ENCODE results near the gene CYGB. TPM values are rescaled to one million over a fixed set of nuclear protein-coding genes. Genes with fewer than 3 reads are reported as not detected.
A peak's percentile ranks its signal among the peaks of the same experiment; 100 is the strongest.

Gene CYGB
- total and polyA plus RNA-seq, 9 of the 15 experiments (the other 6 are each of a cell fraction or from before 2014, with no cell fraction given) = 0.08 to 0.95 (median 0.18) TPM; not detected in 5

- TF ChIP-seq NRF1 (conservative IDR thresholded peaks at IDR 0.05 in 1 of 2, IDR thresholded peaks at IDR 0.05 in 1 of 2) = no peak
These were observed 45.2 kb downstream of the CYGB start (continued) for GRCh38 chr17:76492123-76492988.

- POLR2A ChIA-PET = interaction anchor here (0.5 to 1.4 kb wide), 4 partner anchors 11 to 1015 kb away, joined by 3 to 6 read pairs (median 4); no protein-coding TSS in a partner anchor
- intact Hi-C loops (cut with micrococcal nuclease) (no loop called here), in situ Hi-C loops (cut with MboI) (no loop called here)
- H2AFZ ChIP-seq (ENCODE audit: low read depth, low read length) = peak overlapping the region; percentile 48; the same call in 1 of the 2 replicates
- H3K4me2 ChIP-seq (ENCODE audit: insufficient read depth, low read length) = no peak overlapping the region
- H3K27ac ChIP-seq (ENCODE audit: extremely low read depth, low read depth, low read length) = no peak overlapping the region
- CTCF ChIA-PET (ENCODE audit: low intra/inter-chr PET ratio) = no interaction called here
- H3K79me2 ChIP-seq (ENCODE audit: control insufficient read depth, insufficient read depth, low read length) = no peaks in the 10 kb centered on the region
- no peak overlapping the region for H3K4me3 ChIP-seq
- DNase-seq (ENCODE audit: extremely low read depth in 1 of 4, low spot score in 3 of 4) (peak; percentile 30 to 50 (median 33)), ATAC-seq (peak; percentile 76), FAIRE-seq (peak; percentile 37)
- no peaks in the 10 kb centered on the region for H3K9me3 ChIP-seq (replicated peaks; ENCODE audit: control insufficient read depth, insufficient read depth, low read depth, low read length)
- no peaks in the 10 kb centered on the region for H3K36me3 ChIP-seq (ENCODE audit: control insufficient read depth, insufficient read depth, low read length)
- H3K9ac ChIP-seq (ENCODE audit: insufficient read depth in 1 of 2, low read depth in 2 of 2, low read length in 2 of 2) = peak overlapping the region in 1 of 2 experiments; percentile 31; a peak in 2 of 4 replicates
- H3K9me1 ChIP-seq (ENCODE audit: control insufficient read depth, insufficient read depth, low read length) = no peaks in the 10 kb centered on the region
- H3K27me3 ChIP-seq (ENCODE audit: control insufficient read depth in 2 of 2, insufficient read depth in 2 of 2, low read length in 2 of 2) = peaks cover 0 to 10% of the 10 kb centered on the region in 2 experiments; a peak in 2 of 5 replicates
- BruUV-seq (replicated peaks) = no TSS peak
- H3K4me1 ChIP-seq (replicated peaks in 1 of 2; ENCODE audit: control insufficient read depth in 2 of 2, insufficient read depth in 2 of 2, low read length in 2 of 2) = peaks cover 5 to 40% of the 10 kb centered on the region in 2 experiments; a peak in 4 of 5 replicates
- H4K20me1 ChIP-seq (replicated peaks; ENCODE audit: control insufficient read depth, insufficient read depth, low read length) = peaks cover 10% of the 10 kb centered on the region; the same call in 1 of the 2 replicates
- WGBS (ENCODE audit: insufficient coverage, low coverage, missing lambda C conversion rate) = 24% methylated on average over 14 of the region's 17 CpGs
- TF ChIP-seq CEBPG (CRISPR knock-in tag; IDR thresholded peaks at IDR 0.05) = no peak
- no peak for TF ChIP-seq CEBPG (tag; conservative IDR thresholded peaks at IDR 0.05 in 1 of 2, IDR thresholded peaks at IDR 0.05 in 1 of 2)
- 0 out of 2 replicates have a peak, but pooled peaks have one; percentile 24 for TF ChIP-seq CTBP1 (IDR thresholded peaks at IDR 0.05; ENCODE audit: borderline replicate concordance)
- peak in 1 of 2 experiments; percentile 29; a peak in 1 of 4 replicates for TF ChIP-seq RCOR1 (IDR thresholded peaks at IDR 0.05; ENCODE audit: borderline replicate concordance in 1 of 2, low read depth in 2 of 2, low read length in 2 of 2)
- no peak for TF ChIP-seq THAP7 (CRISPR knock-in tag; IDR thresholded peaks at IDR 0.05)
- TF ChIP-seq MAFG (tag; conservative IDR thresholded peaks at IDR 0.05) = peak; percentile 32; the same call in 1 of the 2 replicates
- TF ChIP-seq STAT6 (CRISPR knock-in tag; IDR thresholded peaks at IDR 0.05) = no peak
- no peak for TF ChIP-seq CREB3 (tag; conservative IDR thresholded peaks at IDR 0.05; ENCODE audit: low read depth)
- no peak for TF ChIP-seq ELF1 (tag; IDR thresholded peaks at IDR 0.05)
- no peak for TF ChIP-seq ZNF584 (CRISPR knock-in tag; IDR thresholded peaks at IDR 0.05; ENCODE audit: low read depth)
- no peak for TF ChIP-seq PHB (CRISPR knock-in tag; IDR thresholded peaks at IDR 0.05)
- no peak for TF ChIP-seq ZNF583 (CRISPR knock-in tag; IDR thresholded peaks at IDR 0.05)
These were observed 46.0 kb downstream of the CYGB start for GRCh38 chr17:76491271-76492122.

All from K562 (cell line).